ENCODE measurements around the gene CGAS.
"Not testable (repeated sequence)": the region's sequence is repeated elsewhere in the genome, so short reads cannot be mapped to it uniquely, and the experiment has no call there.

CGAS gene

DNA sequence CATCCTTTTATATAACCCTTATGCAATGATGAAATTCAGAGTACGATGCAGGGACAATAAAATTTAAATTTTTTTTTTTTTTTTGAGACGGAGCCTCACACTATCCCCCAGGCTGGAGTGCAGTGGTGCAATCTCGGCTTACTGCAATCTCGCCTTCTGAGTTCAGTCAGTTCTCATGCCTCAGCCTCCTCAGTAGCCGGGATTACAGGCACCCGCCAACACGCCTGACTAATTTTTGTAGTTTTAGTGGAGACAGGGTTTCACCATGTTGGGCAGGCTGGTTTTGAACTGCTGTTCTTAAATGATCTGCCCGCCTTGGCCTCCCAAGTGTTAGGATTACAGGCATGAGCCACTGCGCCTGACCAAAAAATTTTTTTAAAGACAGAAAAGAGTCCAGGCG is 24.6 kb upstream of the CGAS start:
- TF ChIP-seq, protein P1, sequence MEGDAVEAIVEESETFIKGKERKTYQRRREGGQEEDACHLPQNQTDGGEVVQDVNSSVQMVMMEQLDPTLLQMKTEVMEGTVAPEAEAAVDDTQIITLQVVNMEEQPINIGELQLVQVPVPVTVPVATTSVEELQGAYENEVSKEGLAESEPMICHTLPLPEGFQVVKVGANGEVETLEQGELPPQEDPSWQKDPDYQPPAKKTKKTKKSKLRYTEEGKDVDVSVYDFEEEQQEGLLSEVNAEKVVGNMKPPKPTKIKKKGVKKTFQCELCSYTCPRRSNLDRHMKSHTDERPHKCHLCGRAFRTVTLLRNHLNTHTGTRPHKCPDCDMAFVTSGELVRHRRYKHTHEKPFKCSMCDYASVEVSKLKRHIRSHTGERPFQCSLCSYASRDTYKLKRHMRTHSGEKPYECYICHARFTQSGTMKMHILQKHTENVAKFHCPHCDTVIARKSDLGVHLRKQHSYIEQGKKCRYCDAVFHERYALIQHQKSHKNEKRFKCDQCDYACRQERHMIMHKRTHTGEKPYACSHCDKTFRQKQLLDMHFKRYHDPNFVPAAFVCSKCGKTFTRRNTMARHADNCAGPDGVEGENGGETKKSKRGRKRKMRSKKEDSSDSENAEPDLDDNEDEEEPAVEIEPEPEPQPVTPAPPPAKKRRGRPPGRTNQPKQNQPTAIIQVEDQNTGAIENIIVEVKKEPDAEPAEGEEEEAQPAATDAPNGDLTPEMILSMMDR (IDR thresholded peaks at IDR 0.05; ENCODE audit: extremely low read depth, missing control alignments), result no peak
- DNase-seq (ENCODE audit: low spot score), result no peak

DNA sequence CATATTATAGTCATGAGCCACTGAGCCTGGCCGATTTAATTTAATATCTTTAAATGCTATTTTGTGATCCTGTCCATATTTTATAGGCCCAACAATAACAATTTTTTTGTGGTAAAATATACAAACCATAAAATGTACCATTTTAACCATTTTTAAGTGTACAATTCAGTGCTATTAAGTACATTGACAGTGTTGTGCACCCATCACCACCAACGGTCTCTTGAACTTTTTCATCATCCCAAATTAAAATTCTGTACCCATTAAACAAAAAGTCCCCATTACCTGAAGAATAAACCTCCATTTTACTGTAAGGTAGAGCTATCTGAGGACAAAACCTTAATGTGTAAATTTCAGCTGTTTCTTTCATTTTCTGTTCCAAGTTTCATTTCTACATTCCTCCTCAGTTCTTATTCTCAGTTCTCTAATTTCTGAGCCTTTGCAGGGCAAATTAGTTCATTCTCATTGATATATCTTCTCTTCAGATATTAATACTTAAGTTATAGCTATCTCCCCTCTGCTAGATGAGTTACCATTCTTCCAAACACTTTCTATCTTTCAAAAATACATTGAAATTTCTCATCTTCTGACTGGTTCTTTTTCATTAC is 19.7 kb upstream of the CGAS start:
- TF ChIP-seq, protein P1 (IDR thresholded peaks at IDR 0.05; ENCODE audit: extremely low read depth, missing control alignments), result no peak
- peak; percentile 47 for DNase-seq (ENCODE audit: low spot score)

DNA sequence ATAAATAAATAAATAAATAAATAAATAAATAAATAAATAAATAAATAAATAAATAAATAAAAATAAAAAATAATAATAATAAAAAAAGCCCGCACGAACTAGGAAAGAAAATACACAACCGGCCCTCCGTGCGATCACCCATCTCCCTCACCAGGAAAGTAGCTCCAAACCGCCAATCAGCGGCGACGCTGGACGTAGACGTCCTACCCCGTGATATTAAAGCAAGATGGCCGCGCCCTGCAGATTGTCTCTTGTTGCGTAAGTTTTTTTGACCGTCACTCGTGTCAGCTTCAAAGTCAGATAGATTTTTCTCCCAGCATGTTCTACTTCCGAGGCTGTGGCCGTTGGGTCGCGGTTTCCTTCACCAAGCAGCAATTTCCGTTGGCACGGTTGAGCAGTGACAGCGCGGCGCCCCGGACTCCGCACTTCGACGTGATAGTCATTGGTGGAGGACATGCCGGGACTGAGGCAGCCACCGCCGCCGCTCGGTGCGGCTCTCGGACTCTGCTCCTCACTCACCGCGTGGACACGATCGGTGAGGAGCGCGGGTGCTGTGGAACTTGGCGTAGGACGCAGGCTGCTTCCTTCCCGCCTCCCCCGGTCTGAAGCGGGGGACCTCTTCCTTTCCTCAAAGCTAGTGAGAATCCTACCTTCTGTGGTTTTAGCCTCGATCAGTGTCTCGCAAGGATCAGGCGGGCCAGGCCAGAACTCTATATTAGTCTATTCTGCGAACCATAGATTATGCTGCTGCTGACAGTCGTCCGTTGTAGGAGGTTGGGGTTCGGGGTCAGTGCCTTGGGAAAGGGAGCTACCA is 9.6 kb upstream of the CGAS start, which contains the start of gene MTO1:
Gene MTO1 (plus strand): TSS at position 201 of the 814 bp plus-strand sequence. CDS start 118 bp downstream, at position 319.
- TF ChIP-seq, protein P1 (IDR thresholded peaks at IDR 0.05; ENCODE audit: extremely low read depth, missing control alignments), result no peak
- peak; percentile 84 for DNase-seq (ENCODE audit: low spot score)

DNA sequence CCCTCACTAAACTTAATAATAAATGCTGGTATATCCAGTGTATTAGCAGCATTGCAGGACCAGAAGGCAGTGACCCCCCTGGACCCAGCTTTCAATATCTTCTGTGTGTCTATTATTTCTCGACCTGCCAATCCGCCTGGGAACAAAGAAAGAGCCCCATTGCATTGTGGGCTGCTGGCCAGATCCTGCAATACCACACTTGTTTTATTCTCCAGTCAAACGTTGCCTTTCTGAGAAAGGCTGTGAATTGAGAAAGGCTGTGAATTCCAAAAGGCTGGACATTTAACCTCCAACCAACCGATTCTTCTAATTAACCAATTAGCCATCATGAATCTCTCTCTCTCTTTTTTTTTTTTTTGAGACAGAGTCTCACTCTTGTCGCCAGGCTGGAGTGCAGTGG is 8.0 kb upstream of the CGAS start:
- TF ChIP-seq, protein P1 (IDR thresholded peaks at IDR 0.05; ENCODE audit: extremely low read depth, missing control alignments), result no peak
- no peak for DNase-seq (ENCODE audit: low spot score)

DNA sequence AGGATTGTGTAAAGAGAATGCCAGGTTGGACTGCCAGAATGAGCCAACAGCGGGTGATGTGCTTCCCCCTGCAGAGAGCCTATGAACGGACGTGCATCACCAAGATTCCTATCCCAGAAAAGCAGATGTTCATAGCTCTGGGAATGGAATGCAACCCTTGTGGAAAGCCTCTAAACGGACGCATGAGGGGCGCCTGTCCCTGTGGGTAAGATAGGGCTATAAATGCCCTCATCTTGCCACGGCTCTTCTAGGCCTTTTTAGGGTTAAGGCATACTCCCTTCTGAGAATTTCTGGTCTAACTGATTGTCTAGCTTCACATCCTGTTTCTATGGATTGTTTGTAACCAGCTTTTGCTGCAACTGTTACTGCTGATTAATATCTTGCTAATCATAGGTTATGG is 7.4 kb upstream of the CGAS start:
- not testable (repeated sequence) for DNase-seq (ENCODE audit: low spot score)

DNA sequence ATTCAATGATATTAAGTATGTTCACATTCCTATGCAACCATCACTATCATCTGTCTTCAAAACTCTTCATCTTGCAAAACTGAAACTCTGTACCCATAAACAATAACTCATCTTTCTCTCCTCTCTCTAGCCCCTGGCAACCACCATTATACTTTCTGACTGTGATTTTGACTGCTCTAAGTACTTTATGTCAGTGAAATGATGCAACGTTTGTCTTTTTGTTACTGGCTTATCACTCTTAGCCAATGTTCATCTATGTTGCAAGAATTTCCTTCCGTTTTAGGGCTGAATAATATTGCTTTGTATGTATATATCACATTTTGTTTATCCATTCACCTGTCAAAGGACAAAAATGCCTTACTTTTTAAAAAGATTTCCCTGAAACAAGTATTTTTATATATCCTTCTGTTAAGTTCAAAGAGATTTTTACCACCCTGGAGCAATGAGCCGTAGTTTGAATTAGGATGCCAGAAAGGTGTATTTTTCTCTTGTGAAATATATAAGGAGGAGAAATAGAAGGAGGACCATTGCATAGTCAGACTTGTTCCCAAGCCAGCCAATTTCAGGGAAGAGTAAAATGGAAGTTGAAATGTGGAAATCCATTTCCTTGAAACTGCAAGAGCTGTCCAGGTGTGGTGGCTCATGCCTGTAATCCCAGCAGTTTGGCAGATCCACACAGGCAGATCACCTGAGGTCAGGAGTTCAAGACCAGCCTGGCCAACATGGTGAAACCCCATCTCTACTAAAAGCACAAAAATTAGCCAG is 4.0 kb upstream of the CGAS start:
- DNase-seq (ENCODE audit: low spot score), result no peak
- TF ChIP-seq, protein P1 (IDR thresholded peaks at IDR 0.05; ENCODE audit: extremely low read depth, missing control alignments), result no peak

DNA sequence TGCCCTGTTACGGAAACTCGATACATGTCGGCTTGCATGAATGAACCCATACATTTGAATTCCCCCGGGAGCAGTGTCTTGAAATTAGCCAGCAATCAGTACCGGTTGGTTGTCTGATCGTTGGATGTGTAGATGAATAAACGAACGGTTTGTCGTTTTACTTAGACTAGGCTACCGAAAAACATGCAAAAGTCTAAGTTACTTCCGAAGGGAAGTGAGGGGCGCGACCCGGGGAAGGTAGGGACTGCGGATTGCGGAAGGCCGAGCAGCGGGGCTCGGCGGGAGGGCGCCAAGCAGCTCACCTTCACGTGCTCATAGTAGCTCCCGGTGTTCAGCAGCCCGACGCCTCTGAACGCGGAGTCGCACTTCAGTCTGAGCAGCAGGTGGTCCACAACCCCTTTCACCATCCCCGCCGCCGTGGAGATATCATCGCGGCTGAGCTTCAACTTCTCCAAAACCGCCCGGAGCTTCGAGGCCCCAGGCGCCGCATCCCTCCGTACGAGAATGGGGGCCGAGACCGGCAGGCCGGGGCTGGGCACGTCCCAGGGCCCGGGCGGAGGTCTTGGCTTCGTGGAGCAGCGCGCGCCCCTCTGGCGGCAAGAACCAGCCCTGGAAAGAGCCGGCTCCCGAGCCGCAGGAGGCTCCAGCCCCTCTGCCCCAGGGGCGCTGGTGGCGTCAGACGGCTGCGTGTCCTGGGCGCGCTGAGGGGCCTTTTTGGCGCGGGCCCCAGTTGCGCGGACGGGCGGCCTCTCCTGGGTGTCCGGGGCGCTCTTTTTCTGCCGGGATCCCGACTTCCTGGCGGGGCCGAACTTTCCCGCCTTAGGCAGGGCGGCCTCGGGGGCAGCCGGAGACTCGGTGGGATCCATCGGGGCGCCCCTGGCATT is 632 bp downstream of the CGAS start:
- TF ChIP-seq, protein P1 (IDR thresholded peaks at IDR 0.05; ENCODE audit: extremely low read depth, missing control alignments), result no peak

More for the DNA sequence above, 632 bp downstream of the CGAS start:
- DNase-seq (ENCODE audit: low spot score), result peak; percentile 62

Measured in GM20000 (cell line).